ENCODE results near the gene MYL6.

Gene MYL6

DNA sequence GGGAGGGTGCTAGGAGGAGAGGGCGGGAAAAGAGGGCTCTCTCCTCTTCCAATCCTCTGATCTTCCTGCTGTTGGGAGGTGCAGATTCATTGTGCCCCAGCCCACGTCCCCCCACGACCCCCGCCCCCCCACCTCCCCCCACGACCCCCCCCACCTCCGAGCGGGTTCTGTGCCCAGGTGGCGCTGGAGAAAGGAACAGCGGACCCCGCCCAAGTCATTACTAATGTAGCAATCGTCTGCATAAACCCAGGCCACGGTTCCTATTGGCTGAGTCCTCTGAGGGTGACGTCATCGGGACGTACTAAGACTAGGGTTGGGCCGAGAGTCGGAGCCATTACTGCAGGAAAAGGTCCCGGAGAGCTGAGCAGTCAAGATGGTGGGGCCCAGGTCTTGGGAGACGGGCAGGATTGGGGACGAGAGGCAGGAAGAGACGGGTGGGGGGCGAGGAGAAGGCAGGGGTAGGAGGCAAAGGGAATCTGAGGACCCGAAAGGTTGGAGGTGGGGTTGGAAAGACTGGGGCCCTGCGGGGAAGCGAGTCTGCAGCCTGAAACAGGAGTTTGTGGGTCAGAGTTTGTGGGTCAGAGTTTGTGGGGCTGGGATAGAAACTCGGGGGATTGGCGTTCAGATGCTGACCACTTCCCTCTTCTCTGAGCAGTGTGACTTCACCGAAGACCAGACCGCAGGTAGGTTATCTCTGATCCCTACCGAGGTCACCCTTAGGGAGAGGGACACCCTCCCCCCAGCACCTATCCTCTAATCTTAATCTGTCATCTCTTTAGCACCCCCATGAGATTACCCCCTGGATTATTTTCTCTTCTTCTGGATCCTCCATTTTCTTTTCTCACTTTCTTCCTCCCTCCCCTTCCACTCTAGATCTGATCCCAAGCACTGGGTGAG, at the start of gene MYL6 (continued):
- TF ChIP-seq ZBTB26 (tag by site-specific recombination; optimal IDR thresholded peaks at IDR 0.05): peak; percentile 24
- TF ChIP-seq KLF10 (tag by site-specific recombination; IDR thresholded peaks at IDR 0.05): 0 out of 2 replicates have a peak, but pooled peaks have one; percentile 46
- peak; percentile 93 for TF ChIP-seq FEZF1 (tag by site-specific recombination; IDR thresholded peaks at IDR 0.05)
- no peak for TF ChIP-seq ZNF221 (tag by site-specific recombination; IDR thresholded peaks at IDR 0.05; ENCODE audit: borderline replicate concordance)
- TF ChIP-seq ZEB2 (tag by site-specific recombination; IDR thresholded peaks at IDR 0.05): peak; percentile 60; the same call in 1 of the 2 replicates
- TF ChIP-seq ZNF155 (tag by site-specific recombination; IDR thresholded peaks at IDR 0.05): no peak
- no peak for TF ChIP-seq ZNF544 (tag by site-specific recombination; IDR thresholded peaks at IDR 0.05)
- TF ChIP-seq ZBTB20 (tag by site-specific recombination; IDR thresholded peaks at IDR 0.05): peak; percentile 32; the same call in 1 of the 2 replicates
- TF ChIP-seq, protein P1, sequence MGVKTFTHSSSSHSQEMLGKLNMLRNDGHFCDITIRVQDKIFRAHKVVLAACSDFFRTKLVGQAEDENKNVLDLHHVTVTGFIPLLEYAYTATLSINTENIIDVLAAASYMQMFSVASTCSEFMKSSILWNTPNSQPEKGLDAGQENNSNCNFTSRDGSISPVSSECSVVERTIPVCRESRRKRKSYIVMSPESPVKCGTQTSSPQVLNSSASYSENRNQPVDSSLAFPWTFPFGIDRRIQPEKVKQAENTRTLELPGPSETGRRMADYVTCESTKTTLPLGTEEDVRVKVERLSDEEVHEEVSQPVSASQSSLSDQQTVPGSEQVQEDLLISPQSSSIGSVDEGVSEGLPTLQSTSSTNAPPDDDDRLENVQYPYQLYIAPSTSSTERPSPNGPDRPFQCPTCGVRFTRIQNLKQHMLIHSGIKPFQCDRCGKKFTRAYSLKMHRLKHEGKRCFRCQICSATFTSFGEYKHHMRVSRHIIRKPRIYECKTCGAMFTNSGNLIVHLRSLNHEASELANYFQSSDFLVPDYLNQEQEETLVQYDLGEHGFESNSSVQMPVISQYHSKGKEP (tag by site-specific recombination; IDR thresholded peaks at IDR 0.05): 0 out of 2 replicates have a peak, but pooled peaks have one; percentile 13
- no peak for TF ChIP-seq PRDM2 (tag by site-specific recombination; IDR thresholded peaks at IDR 0.05; ENCODE audit: borderline replicate concordance)
- peak; percentile 81 for TF ChIP-seq IKZF3 (tag by site-specific recombination; IDR thresholded peaks at IDR 0.05)
- no peak for TF ChIP-seq ZNF214 (tag by site-specific recombination; IDR thresholded peaks at IDR 0.05; ENCODE audit: borderline replicate concordance)
- TF ChIP-seq ZNF664 (tag by site-specific recombination; IDR thresholded peaks at IDR 0.05): no peak
- TF ChIP-seq ZNF132 (tag by site-specific recombination; IDR thresholded peaks at IDR 0.05; ENCODE audit: borderline replicate concordance): no peak
- peak; percentile 78 for TF ChIP-seq ZNF239 (tag by site-specific recombination; IDR thresholded peaks at IDR 0.05)
- peak; percentile 71 for TF ChIP-seq SP2 (tag by site-specific recombination; IDR thresholded peaks at IDR 0.05)
- no peak for TF ChIP-seq ZNF473 (tag by site-specific recombination; IDR thresholded peaks at IDR 0.05)
- TF ChIP-seq HOXA7 (CRISPR knock-in tag; IDR thresholded peaks at IDR 0.05; ENCODE audit: borderline replicate concordance): no peak
- TF ChIP-seq, protein P2, sequence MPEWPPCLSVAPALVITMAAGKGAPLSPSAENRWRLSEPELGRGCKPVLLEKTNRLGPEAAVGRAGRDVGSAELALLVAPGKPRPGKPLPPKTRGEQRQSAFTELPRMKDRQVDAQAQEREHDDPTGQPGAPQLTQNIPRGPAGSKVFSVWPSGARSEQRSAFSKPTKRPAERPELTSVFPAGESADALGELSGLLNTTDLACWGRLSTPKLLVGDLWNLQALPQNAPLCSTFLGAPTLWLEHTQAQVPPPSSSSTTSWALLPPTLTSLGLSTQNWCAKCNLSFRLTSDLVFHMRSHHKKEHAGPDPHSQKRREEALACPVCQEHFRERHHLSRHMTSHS (tag by site-specific recombination; IDR thresholded peaks at IDR 0.05): peak; percentile 66; the same call in 1 of the 2 replicates
- peak; percentile 65; the same call in 1 of the 2 replicates for TF ChIP-seq ZNF558 (tag by site-specific recombination; IDR thresholded peaks at IDR 0.05)
- peak; percentile 11; the same call in 1 of the 2 replicates for TF ChIP-seq SCRT1 (tag by site-specific recombination; IDR thresholded peaks at IDR 0.05; ENCODE audit: borderline replicate concordance)
- TF ChIP-seq ZNF704 (tag by site-specific recombination; IDR thresholded peaks at IDR 0.05): no peak
- no peak for TF ChIP-seq ZNF670 (tag by site-specific recombination; IDR thresholded peaks at IDR 0.05; ENCODE audit: low read depth)
- TF ChIP-seq, protein P3, sequence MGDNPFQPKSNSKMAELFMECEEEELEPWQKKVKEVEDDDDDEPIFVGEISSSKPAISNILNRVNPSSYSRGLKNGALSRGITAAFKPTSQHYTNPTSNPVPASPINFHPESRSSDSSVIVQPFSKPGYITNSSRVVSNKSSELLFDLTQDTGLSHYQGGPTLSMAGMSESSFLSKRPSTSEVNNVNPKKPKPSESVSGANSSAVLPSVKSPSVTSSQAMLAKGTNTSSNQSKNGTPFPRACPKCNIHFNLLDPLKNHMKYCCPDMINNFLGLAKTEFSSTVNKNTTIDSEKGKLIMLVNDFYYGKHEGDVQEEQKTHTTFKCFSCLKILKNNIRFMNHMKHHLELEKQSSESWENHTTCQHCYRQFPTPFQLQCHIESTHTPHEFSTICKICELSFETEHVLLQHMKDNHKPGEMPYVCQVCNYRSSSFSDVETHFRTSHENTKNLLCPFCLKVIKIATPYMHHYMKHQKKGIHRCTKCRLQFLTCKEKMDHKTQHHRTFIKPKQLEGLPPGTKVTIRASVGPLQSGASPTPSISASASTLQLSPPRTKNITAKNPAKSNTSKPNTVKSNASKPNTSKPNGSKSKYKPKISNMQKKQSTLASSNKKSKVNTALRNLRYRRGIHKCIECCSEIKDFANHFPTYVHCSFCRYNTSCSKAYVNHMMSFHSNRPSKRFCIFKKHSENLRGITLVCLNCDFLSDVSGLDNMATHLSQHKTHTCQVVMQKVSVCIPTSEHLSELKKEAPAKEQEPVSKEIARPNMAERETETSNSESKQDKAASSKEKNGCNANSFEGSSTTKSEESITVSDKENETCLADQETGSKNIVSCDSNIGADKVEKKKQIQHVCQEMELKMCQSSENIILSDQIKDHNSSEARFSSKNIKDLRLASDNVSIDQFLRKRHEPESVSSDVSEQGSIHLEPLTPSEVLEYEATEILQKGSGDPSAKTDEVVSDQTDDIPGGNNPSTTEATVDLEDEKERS (tag by site-specific recombination; IDR thresholded peaks at IDR 0.05): peak; percentile 85; the same call in 1 of the 2 replicates
